Stimulated activated CD4-positive, alpha-beta T cell treated with anti-CD3 and anti-CD28 coated beads, Interleukin-1b, Interleukin-23, amount 100 ng/mL, for 4 hours (primary cell): ENCODE results near the gene ZCCHC17.

Experiments
- DNase-seq, 2 donors: peaks; one replicate each; pipeline ENCODE4 v3.0.0-alpha.2; 2020; ENCODE audit warnings: low read depth in 2 of 2

ZCCHC17 gene

DNA sequence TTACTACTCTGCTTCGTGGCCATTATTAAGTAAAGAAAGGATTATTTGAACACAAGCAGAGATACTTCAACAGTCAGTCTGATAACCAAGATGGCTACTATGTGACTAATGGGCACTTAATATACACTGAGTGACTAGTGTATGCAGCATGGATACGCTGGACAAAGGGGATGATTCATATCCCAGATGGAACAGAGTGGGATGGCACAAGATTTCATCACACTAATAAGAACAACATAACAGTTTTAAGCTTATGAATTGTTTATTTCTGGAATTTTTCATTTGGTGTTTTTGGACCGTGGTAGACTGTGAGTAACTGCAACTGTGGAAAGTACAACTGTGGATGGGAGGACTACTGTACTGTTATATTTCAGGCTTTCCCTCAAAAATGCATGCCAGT, 9.4 kb downstream of the ZCCHC17 start:
- DNase-seq, result no peak

DNA sequence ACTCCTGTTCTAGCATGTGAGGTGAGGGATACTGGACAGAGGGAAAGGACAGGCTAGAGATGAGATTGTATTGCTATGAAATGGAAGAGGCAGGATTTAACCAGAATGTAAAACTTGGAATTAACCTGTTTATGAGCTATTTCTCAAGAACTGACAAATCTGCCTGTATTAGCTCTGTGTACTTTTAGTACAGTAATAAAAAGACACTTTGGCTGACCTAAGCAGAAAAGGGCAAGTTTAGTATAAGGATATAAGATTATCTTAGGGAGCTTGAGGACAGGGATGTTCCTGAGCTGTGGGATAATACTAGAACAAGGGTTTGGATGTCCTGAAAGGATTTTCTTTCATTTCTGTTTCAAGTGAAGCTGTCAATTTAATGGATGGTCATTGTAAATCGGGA, 11.2 kb downstream of the ZCCHC17 start:
- no peak for DNase-seq

DNA sequence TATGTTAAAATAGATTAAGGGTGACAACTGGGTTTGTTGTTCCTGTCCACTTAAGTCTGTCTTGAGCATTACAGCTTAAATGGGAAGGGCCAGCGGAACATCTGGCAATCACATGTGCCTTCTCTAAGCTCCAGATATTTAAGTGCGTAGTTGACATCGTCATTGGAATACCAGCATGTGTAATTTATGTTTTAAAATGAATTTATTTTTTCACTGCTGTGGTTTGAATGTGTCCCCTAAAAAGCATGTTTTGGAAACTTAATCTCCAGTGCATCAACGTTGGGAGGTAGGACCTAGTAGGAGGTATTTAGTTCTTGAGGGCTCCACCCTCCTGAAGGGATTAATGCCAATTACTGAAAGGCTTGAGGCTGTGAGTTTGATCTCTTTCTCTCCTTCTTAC, 13.4 kb downstream of the ZCCHC17 start:
- no peak for DNase-seq

DNA sequence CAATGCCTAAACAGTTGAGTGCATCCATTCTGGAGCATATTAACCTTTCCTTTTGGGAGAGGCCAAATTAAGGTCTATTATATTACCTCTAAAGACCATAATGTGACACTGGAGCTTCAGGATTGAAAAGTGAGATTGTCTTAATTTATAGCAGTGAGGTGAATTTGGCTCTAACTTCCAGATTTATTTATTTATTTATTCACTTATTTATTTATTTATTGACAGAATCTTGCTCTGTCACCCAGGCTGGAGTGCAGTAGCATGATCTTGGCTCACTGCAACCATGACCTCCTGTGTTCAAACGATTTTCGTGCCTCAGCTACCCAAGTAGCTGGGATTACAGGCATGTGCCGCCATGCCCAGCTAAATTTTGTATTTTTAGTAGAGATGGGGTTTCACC, 19.1 kb downstream of the ZCCHC17 start:
- DNase-seq, result no peak

- DNase-seq, result no peak
These were observed 21.3 kb downstream of the ZCCHC17 start for GRCh38 chr1:31318146-31318545.

- DNase-seq, result no peak
These were observed 27.3 kb downstream of the ZCCHC17 start for GRCh38 chr1:31324093-31324492.

DNA sequence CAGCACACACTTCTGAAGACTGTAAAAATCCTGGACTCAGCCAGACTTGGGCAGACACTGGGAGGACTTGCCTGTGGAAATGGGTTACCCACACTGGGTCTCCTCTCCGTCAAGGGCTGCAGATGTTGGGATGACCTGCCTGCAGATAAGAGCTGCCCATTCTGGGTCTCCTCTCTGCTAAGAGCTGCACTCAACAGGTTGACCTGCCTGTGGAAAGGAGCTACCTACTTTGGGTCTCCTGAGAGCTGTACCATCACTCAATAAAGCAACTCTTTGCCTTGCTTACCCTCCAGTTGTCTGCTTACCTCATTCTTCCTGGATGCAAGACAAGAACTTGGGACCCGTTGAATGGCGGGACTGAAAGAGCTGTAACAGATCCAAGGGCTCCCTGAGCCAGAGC, 28.2 kb downstream of the ZCCHC17 start:
- no peak for DNase-seq

DNA sequence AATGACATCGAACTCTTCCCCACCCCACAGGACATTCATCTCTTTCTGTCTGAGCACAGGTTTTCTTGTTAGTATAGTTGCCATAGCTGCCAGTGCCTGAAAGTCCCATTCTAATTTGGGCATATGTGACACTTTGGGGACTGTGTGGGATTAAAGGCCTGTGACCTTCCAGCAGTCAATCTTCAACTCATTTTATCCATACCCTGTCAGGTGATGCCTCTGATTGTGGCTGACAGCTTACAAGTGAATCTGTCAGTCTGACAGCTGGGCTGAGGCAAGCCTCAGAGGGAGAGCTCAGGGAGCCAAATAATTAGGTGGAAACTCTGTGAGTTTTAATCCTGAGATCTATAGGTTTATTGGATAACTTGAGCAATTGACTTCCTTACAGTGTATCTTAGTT, 29.6 kb downstream of the ZCCHC17 start:
- DNase-seq, result no peak

- no peak for DNase-seq
These were observed 30.5 kb downstream of the ZCCHC17 start for GRCh38 chr1:31327381-31327780.

- no peak for DNase-seq
These were observed 38.2 kb downstream of the ZCCHC17 start for GRCh38 chr1:31335007-31335406.

- no peak for DNase-seq
These were observed 40.0 kb downstream of the ZCCHC17 start for GRCh38 chr1:31336687-31337467.

DNA sequence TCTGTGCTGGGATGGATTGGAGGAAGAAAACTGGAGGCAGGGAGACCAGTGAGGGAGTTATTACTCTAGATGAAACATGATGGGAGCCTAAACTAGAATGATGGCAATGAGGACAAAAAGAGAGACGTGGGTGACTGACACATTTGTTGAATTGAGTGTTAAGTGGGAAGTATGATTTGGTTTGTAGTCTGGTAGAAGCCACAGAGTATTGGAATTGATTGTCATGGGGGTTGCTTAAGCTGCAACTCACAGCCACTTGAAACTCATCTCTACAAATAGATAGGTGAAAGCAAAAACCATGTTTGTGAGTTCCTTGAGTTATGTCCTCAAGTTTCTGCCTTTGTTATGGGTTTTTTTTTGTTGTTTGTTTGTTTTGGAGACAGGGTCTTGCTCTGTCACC, 47.7 kb downstream of the ZCCHC17 start:
- no peak for DNase-seq

DNA sequence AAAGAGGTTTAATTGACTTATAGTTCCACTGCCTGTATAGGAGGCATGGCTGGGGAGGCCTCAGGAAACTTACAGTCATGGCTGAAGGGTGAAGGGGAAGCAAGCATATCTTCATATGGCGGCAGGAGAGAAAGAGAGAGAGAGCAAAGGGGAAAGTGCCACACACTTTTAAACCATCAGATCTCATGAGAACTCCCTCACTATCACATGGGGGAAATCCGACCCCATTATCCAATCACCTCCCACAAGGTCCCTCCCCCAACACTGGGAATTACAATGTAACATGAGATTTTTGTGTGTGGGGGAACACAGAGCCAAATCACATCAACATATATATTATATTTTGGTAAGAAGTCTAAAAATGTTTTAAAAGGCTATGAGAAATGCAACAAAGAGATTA, 48.8 kb downstream of the ZCCHC17 start:
- no peak for DNase-seq

GRCh38 chr1:31346785-31347184, 50.0 kb downstream of the ZCCHC17 start:
- DNase-seq, result no peak

DNA sequence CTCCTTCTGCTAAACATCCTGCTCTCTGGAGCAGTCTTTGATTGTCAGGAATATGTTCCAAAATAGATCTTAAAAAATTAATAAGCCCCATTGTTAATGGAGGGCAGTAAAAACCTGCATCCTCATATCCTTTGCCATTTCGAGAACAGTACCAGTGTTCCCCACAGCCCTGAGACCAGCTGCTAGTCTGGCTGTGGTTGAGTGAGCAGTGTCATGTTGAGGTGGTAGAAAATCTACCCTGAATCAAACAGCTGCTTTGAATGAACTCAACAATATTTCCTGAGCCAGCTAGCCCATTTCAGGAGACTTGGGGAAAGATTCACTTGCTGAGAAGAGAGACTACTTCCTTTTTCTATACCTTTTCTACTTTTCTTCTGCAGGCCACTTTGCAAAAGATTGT, 51.6 kb downstream of the ZCCHC17 start:
- no peak for DNase-seq

DNA sequence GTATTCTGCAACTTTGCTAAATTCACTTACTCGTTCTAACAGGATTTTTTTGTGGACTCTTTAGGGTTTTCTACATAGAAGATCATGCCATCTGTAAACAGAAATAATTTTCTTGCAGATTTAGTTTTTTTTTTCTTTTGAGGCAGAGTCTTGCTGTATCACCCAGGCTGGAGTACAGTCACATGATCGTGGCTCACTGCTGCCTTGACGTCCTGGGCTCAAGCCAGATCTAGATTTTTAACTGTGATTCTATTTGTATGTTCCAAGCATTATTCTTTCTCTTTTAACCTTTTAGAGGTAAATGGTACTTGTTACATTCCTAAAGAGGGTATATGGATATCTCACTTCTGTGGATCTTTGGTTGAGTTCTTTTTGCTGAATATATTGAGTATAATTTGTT, 57.5 kb downstream of the ZCCHC17 start:
- DNase-seq, result no peak

- no peak for DNase-seq
These were observed 59.6 kb downstream of the ZCCHC17 start for GRCh38 chr1:31356427-31356826.

DNA sequence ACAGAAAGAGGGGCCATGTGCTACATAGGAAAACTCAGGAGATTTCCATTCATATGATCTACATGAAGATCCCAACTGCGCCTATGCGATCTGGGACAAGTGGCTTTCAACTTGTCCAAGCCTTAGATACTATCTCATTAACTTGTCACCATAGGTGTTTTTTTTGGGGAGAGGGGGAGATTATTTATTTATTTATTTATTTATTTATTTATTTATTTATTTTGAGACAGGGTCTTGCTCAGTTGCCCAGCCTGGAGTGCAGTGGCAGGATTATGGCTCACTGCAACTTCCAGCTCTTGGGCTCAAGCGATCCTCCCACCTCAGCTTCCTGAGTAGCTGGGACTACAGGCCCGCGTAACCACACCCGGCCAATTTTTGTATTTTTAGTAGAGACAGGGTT, 64.8 kb downstream of the ZCCHC17 start:
- DNase-seq, result no peak

- DNase-seq, result no peak
These were observed 65.2 kb downstream of the ZCCHC17 start for GRCh38 chr1:31362032-31362431.

DNA sequence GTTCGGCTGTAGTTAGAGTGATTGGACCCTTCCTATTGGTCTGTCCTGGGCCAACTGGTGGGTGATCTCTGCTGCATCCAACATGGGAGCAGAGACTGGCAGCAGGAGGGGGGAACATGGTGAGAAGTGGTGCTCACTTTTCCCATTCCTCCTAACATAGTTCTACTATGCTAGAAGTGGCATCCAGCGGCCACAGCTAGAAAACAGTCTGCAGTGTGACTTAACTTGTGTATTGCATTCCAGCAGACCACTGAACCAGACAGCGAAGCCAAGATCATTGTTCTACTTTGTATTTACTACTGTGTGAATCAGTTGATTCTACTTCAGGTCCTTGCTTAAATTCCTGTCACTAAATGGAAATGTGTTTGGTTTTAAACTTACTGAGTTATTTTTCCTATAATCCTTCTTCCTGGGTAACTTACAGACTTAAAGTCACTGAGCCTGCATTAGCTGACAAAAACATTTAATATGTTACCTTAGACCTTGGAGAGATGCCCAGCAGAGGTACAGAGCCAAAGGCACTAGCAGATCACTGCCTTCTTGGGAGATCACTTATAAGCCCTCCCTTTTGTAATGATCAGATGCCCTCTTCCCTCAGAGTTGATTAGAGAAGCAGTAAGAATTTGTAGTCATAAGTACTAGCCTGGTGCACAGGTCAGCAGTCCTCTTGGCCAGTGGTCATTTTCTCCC, 67.9 kb downstream of the ZCCHC17 start:
- no peak for DNase-seq

DNA sequence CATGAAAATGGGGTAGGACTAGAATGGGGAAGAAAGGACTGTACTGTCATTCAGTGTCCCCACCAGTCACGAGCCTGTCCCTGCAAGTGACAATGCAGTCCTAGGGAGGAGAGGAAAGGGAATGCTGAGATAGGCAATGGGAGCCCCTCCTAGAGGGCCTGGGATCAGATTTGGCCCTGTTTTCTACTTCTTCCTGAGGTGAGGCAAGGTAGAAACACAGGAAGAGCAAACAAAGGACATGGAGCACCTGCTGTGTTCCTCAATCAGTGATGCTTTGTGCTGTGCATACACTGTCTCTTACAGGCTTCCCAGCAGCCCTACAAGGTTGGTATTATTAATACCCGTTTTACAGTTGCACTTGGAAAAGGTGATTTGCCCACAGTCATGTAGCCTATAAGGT, 70.0 kb downstream of the ZCCHC17 start:
- DNase-seq, result no peak

DNA sequence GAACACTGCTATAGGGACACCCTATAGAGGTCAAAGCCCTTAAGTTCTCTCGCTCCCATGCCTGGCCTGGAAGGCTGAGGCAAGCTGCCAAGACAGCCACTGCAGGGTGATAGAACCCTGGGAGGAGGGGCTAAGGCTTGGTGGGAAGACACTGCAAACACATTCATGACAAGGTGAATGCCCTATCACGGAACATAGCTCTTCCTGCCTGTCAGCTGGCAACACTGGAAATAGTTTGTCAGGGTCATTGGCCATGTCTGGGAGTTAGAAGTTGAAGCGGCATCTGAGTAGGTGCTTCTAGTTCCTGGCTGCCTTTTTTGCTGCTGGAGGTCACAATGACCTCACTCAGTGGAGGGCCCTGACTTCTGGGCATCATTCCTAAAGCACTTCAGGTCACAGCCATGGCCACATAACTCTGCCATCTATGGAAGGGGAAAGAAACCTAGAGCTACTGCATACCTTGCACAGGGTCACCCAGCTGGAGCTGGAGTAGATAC, 71.8 kb downstream of the ZCCHC17 start:
- DNase-seq, result no peak

GRCh38 chr1:31370021-31370420, 73.2 kb downstream of the ZCCHC17 start:
- no peak for DNase-seq
